ENCODE measurements around the gene PINK1.

Gene PINK1

GRCh38 chr1:20681999-20682398 lies 48.7 kb downstream of the PINK1 start:
- DNase-seq (ENCODE audit: low spot score): no peak

- no peak for DNase-seq (ENCODE audit: low spot score)
Observed at GRCh38 chr1:20682571-20683236, 49.4 kb downstream of the PINK1 start.

GRCh38 chr1:20683614-20684013 lies 50.4 kb downstream of the PINK1 start:
- no peak for DNase-seq (ENCODE audit: low spot score)

DNA sequence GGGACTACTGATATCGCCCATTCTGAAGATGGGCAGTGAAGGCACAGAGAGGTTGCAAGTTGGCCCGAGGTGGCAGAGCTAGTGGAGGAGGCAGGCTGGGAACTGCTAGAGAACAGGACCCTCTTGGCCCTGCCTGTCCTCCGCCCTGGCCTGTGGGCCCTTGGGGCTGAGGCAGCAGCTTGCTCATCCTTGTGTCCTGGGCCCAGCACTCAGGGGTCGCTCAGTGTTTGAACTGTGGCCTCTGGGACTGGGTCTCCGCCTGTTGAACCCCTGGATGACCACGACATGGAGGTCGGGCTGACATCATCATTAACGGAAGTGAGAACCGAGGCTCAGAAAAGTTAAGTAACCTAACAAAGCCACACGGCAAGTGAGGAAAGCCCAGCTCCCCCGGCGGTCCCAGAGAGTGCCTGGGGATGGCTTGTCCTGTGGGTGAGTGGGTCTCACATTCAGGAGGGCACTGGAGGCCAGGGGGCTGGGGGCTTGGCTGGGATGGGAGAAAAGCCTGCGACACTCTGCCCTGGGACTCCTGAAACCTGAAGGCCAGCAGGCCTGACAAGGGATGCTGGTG lies 50.9 kb downstream of the PINK1 start:
- DNase-seq (ENCODE audit: low spot score): no peak

DNA sequence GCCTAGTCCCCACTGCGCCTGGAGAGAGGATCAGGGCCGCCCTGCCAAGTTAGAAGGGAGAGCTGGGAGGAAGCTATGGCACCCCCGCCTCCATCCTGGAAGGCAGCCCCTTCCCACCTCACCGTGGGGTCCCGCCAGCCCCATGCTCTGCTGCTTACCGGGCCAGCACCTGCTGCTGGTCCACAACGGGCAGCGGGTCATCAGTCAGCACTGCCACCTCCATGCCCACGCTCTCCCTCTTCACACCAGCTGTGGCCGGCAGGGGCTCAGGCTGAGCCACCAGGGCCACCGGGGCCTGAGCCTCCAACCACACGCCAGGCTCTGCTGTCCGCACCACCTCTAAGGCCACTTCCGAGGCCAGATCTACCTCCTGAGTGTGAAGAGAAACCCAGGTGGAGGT lies 51.4 kb downstream of the PINK1 start:
- DNase-seq (ENCODE audit: low spot score): no peak

- DNase-seq (ENCODE audit: low spot score): no peak
Observed at GRCh38 chr1:20685099-20685662, 51.9 kb downstream of the PINK1 start.

GRCh38 chr1:20685741-20686140 lies 52.5 kb downstream of the PINK1 start:
- DNase-seq (ENCODE audit: low spot score): no peak

- no peak for DNase-seq (ENCODE audit: low spot score)
Observed at GRCh38 chr1:20686883-20687725, 53.8 kb downstream of the PINK1 start.

- no peak for DNase-seq (ENCODE audit: low spot score)
Observed at GRCh38 chr1:20689645-20690056, 56.4 kb downstream of the PINK1 start.

GRCh38 chr1:20691872-20692271 lies 58.6 kb downstream of the PINK1 start:
- DNase-seq (ENCODE audit: low spot score): no peak

DNA sequence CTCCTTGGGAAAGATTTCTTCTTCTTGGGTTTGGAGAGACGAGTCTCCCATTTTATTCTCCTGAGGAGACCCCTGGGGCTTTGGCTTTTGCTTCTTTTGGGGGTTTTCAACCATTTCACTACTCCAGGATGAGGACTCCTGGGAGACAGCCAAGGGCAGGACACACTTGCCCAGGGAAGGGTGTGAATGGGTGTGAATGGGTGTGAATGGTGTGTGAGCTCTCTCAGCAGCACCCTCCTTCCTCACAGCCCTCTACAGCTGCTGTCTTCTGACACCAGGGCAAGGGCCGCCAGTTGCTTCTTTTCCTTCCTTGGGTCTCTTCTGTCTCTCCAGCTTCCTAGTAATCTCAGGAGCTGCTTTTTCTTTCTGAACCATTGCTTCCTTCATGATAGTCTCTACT lies 60.4 kb downstream of the PINK1 start:
- no peak for DNase-seq (ENCODE audit: low spot score)

DNA sequence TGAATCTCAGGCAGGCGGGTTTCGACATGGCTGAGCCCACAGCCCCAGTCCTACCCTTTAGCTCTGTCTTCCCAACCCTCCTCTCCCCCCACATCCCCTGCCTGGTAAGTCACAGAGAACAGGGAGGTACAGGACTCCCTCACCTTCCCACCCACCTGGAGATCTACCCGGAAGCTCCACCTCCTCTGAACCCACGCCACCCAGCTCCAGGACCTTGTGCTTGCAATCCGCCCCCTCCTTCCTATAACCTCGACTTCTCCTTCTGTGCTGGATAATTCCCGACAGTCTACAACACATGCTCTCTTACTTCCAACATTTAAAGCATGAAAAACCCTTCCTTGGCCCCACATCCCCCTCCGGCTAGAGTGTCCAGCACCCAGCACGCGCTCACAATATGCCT lies 62.3 kb downstream of the PINK1 start:
- DNase-seq (ENCODE audit: low spot score): no peak

DNA sequence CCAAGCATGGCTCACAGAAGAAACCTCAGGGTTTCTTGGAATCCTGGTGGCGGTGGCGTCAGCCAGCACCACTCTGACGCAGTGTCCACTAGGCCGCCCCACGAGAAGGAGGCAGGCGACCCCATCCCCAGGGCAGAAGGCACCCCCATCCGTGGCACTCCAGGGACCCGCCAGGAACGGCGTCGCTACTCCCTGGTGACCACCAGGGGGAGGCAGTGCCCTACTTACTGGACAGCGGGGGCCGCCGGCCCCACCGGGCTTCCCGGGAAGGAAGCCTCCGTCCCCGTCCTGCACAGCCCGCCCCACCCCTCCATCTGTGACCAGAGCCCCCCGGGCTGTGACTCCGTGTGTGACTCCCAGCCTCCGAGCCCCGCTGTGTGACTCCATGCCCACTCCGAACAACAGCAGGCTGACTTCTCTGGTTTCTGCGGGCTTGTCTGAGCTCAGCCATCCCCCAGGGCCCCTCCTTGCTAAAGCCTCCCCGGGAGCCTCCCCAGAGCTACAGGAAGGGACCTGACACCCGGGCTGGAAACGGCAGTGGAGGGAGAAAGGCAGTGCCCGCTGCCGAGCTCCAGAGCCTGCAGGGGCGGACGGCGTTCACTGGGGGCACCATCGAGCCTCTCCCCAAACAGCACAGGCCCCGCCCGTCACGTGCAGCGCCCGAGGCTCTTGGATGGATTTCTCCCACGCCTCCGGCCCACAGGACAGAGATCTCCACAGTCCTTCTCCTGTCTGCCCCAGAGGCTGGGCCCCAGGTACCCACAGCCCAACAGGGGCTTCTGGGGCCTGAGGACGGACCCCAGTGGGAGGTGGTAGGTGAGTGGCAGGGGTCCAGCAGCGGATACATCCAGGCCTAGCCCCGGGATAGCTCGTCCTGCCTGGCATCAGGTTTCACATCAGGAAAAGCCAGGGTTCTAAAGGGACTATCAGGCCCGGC lies 63.4 kb downstream of the PINK1 start:
- peak; percentile 93 for DNase-seq (ENCODE audit: low spot score)

GRCh38 chr1:20697563-20697962 lies 64.3 kb downstream of the PINK1 start:
- DNase-seq (ENCODE audit: low spot score): no peak

GRCh38 chr1:20698195-20698910 lies 65.1 kb downstream of the PINK1 start:
- peak; percentile 61 for DNase-seq (ENCODE audit: low spot score)

- DNase-seq (ENCODE audit: low spot score): no peak
Observed at GRCh38 chr1:20699558-20699957, 66.3 kb downstream of the PINK1 start.

DNA sequence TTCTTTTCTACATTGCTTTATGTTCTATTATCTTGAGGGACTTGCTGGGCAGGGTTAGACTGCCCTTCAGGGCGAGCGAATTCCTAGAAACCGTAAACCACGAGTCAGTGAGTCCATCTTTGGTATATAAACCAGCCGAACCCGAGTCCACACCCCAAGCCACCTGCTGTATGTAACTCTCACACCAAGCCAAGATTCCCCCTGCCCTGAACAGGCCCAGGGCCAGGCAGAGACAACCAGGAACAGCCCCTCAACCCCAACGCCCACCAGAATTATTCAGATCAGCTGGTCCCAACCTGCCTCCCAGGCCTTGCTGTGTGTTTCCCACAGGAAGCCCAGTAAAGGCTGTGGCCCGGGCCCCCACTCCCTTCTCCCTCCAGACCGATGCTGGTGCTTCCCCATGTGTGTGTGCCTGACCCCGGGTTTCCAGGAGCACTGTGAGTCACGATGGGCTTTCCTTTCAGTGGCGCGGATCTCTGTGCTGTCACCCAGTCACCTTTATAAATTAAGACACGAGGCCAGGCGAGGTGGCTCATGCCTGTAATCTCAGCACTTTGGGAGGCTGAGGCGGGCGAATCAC lies 67.5 kb downstream of the PINK1 start:
- no peak for DNase-seq (ENCODE audit: low spot score)

Measured in kidney tubule cell (primary cell).